NCI-H748 treated with DMSO at 0.1 percent for 48 hours (cell line): ENCODE measurements around the gene JAZF1.

ENCODE experiments used
- DNase-seq: peaks from one replicate; lab custom pipeline; 2025; lab: John Stamatoyannopoulos, UW

JAZF1 gene

DNA sequence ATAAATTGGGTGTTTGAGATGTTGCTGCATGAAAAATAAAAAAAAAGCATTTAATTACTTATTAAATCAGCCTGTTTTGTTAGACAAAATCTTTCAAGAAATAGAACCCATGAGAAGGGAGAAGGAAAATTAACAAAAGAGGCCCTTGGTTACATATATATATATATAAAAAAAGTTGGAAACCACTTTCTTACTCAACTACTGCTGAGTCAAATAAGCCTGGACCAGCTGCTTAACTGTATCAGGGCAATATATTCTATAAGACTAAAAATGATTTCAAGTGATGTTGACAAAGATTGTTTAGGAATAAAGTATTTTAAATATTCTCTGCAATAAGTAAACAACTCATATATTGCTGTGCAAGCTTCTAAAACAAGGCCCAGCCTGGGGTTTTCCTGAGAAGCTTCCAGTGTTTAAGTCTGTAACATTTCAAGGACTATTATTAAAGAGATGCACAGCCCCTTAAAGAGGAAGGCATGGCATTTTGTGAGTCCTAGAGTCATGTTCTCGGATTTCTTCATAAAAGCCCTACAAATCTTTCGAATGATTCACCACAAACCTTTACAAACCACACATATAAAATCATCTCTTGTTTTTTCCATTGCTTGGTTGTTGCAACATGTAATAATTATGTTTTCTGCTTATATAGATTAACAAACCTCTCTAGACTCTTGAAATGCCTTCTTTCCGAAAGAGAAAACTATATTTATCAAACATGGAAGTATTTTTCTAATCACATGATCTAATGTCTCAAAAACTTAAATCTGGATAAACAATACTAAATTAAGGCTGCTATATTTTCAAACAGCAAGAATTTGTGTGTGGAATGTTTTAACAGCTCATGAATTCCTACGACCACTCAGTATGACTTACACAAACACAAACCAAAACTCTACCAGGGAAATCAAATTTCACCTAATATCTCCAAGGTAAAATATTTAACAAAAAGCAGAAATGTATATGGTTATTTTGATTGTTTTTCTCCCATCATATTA is 14.3 kb downstream of the JAZF1 start:
- DNase-seq, result no peak

DNA sequence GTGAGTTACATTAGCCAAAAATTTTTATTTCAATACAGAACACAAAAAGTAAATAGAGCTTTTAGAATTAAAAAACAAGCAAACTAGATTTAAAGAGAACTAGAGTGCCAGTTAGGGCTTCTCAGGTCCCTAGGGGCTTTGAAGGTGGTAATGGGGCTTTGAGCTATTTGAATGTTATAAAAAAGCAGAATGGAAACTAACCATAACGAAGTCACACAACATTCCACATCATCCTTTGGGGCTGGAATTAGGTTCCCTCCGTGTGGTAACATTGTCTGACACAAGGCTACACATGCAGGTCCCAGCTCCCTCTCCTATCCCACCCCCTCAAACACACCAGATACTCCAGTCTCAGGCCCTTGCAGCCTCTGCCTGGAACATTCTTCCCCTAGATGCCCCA is 15.3 kb downstream of the JAZF1 start:
- no peak for DNase-seq

- DNase-seq, result no peak
Observed at GRCh38 chr7:28163949-28164348, 16.6 kb downstream of the JAZF1 start.

DNA sequence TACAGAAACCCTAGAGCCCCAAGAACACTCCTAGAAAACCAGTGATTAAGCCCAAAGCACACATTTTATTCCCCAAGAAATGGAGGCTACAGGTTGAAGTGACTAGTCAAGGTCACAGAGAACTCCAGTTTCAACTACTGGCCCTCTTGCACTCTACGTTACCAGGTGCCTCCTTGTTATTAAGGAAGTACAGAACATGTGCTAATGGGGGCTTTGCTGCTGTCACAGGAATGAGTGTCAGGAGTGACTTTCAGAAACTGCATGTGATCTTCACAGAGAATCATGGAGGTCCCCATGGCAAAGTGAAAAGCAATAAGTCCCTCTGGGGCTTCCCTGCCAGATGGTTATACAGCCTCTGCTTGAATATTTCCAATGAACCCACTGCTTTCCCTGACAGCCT is 19.3 kb downstream of the JAZF1 start:
- DNase-seq, result no peak

DNA sequence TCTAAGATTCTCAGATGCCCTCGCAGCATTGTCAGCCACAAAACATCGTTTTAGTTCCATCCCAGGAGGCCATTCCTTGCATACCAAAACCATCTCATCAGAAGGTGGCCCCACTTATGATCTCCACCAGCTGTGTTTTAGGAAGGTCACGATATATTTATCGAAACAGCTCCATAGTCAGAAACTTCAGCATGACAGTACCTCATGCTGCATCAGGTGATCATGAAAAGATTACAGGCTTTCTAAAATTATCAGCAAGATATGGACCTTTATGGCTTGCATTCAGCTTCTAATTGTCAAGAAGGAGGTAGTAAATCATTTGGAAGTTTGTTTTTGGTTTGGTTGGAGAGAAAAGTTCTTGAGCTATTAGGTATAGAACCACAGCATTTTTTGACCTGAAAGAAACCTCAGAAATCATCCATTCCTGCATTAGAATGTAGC is 20.0 kb downstream of the JAZF1 start:
- no peak for DNase-seq

DNA sequence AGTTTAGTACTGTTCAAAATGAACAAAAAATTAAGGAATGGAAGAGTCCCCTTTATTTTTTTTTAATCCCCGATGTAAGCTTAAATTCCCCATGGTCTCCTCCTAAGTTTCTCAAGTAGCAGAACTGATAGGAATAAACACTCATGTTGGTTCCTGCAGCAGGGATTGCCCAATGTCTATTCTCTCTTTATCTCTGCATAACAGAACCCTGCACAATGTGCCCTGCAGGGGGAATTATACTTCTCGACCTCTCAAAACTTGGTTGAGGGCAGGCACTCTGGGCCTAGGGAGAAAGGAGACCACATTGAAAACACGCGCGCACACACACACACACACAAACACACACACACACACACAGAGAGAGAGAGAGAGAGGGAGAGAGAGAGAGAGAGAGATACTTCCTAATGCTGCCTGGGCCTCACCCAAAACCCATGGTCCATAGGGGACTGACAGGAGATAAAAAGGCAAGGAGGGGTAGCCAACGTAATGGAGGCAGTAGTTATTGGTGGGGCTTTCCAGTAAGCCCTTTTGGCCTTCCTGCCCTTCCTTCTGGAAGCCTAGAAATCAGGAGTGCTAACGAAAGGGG is 22.7 kb downstream of the JAZF1 start:
- no peak for DNase-seq

DNA sequence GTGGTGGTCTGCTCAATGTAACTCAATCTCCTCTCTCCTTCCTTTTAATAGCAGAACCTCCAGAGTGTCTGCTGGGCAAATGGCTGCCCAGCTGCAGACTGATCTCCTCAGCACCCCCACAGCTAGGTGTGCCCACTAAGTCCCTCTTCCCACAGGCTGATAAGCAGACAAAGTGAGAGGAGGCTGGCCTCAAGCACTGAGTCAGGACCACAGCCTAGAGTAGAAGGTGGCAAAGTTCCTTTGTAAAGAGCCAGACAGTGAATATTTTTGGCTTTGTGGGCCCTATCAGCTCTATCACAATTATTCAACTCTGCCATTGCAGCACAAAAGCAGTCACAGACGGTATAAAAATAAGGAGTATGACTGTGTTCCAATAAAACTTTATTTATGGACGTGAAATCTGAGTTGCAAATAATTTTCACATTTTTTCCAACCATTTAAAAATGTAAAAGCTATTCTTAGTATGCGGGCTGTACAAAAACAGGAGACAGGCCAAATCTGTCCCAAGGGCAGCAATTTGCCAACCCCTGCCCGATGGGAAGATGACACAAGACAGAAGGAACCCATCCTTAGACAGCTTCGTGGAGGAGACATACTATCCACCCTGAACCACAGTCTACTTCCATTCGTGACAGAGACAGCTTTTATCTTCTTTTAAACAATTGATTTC is 23.4 kb downstream of the JAZF1 start:
- no peak for DNase-seq

- DNase-seq, result no peak
Observed at GRCh38 chr7:28156401-28156800, 24.2 kb downstream of the JAZF1 start.

- DNase-seq, result no peak
Observed at GRCh38 chr7:28155964-28156363, 24.6 kb downstream of the JAZF1 start.

DNA sequence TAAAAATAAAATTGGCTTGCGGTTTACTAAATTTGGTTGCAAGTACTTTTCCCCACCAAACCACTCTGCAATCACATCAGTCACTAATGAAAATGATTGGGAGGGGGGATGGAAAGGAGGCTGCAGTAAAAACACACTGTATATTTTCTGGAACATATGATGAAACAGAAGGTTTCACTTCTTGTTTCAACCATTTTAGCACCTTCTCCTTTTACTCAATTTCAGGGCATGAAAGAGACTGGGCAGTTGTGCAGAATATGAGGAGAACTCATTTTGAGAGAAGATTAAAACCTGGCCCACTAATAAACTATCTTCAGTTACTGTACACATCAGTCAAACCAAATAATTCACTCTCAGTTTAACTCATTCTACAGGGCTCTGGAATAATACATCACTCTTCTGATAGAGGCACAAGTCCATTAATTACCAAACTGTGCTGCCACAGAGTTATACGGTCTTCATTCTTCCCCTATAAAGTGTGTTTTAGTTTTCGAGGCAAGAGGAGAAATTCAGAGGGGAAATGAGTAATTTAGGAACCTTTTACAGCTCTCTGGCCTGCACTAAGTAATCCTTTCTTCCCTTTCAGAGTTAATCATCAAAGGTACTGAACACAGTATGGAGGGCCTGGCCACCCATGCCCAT is 25.5 kb downstream of the JAZF1 start:
- DNase-seq, result no peak

- no peak for DNase-seq
Observed at GRCh38 chr7:28152594-28152993, 28.0 kb downstream of the JAZF1 start.

DNA sequence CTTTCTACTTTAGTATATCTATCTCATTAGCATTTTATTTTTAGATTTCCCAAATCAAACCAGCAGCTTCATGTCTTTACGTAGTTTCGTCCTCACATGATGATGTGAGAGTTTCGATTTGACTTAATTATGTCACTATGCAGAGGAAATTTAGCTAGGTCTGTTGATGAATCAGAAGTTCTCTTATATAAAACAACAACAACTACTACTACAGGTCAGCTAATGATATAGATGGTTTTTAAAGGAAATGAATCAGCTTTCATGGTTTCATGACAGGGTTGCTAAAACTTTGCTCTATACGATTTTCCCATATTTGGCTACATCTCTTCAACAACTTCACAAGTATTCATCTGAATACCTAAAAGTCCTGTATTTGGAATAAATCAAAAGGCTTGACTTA is 28.6 kb downstream of the JAZF1 start:
- no peak for DNase-seq

DNA sequence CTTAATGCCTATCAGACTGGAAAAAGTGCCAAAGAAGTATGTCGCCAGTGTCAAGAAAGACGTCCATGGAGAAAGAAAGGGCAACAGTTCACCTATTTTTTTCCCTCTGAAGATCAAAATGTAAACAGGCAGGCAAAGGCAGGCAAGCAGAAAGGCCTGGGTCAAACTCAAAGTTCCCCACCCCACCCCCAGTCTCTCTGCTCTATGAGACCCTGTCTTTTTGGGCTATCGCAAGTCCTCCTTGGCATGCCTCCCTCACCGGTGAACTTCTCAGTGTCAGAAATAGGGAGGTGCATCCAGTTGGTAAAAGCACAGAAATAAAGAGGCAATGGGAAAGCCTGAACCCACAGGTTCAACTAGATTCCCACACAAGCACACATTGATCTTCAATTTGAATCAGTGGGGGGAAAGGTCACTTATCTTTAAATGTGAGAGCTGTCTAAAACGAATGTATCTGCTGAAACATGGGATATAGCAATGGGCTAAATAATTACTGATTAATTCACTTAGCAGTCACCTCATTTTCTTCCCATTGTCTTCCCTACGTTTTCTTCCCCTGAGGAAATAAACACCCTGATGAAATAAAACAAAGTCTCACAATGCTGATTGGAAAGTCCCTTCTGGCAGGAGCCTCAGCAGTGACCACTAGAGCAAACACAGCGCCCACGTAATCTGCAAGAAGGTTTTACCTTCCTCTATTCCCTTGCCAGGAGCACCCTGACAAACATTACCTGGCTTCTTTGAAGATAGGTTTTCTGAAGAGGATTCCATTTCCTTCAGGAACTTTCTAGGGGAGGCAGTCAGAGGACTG is 31.1 kb downstream of the JAZF1 start:
- DNase-seq, result no peak

DNA sequence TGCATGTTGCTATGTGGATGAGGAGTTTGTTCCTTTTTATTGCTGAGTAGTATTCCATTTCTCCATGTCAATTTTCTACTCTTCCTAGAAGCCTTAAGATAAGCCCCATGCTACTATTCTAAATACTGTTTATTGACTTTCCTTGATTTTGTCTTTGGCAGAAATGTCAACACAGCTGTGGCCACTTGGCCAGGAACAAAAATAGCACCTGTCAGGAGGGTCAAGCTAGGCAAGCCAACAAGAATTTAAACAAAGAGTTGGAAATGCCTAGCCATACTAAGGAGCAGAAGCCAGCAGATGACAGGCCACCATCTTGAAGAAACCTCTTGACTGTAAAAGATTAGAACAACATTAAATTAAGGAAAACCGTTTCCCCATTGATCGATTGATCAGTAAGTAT is 34.7 kb downstream of the JAZF1 start:
- DNase-seq, result no peak

GRCh38 chr7:28145090-28145626 is 35.4 kb downstream of the JAZF1 start:
- DNase-seq, result no peak

- DNase-seq, result peak; percentile 65
Observed at GRCh38 chr7:28144266-28144665, 36.3 kb downstream of the JAZF1 start.

GRCh38 chr7:28142650-28143049 is 37.9 kb downstream of the JAZF1 start:
- no peak for DNase-seq

DNA sequence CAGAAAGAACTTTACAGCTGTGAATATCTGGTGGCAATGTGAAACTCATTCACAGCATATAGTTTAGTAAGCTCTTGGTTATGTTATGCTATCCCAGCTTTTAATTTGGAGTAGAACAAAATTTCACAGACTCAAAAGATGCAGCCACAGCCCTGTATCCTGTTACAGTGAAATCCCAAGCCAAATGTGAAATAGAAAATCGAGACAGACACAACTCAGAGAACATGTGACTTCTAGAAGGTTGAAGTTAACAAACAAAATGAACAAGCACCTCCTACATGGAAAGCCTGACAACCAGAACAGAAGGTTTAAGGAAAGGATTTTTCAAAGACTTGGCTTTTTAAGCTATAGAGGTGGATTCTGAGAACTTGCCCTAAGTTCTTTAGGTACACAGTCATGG is 39.6 kb downstream of the JAZF1 start:
- DNase-seq, result no peak

DNA sequence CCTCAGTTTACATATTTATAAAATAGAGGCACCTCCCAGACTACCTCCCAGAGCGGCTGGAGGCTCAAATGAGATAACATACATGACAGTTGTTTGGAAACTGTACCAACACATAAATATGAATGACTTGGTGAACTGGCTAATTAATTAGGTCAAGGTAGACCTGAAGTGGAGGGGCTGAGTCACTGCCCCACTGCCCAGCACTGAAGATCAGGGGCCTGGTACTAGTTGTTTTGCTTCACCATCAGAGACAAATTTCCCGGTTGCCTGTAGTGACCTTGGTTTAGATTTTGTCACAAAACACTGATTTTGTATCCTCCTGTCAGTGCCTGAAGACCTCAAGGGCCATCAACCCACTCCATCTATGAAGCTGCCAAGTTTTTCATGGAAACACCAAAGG is 41.8 kb downstream of the JAZF1 start:
- no peak for DNase-seq

GRCh38 chr7:28137463-28137862 is 43.1 kb downstream of the JAZF1 start:
- DNase-seq, result no peak

DNA sequence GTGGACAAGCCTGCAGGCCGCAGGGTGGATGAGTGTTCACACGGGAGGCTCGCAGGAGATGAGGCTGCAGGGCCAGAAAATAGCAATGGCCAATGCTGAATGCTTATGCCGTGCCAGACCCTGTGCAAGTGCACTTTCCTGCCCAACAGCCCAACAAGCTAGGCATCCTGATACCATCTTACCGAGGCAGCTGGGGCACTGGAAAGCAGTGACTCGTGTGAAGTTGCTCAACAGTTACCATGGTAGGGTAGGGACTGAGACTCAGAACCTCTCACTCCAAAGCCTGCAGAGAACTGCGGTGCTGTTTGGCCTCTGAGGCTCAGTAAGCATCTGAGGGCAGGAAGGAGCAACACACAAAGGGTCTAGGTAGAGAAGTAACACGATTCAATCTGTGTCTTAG is 43.7 kb downstream of the JAZF1 start:
- DNase-seq, result no peak
